Epidermal melanocyte (primary cell): Measurements from ENCODE around the gene ZNF669.

Experiments
- DNase-seq: peaks from one replicate; pipeline ENCODE4 v3.0.0; 2011; ENCODE audit warnings: low spot score; ENCODE audit not compliant: insufficient read length

ZNF669 gene

GRCh38 chr1:247077213-247077612 lies 26.9 kb downstream of the ZNF669 start:
- DNase-seq, result no peak

- no peak for DNase-seq
Observed at GRCh38 chr1:247070645-247071044, 33.5 kb downstream of the ZNF669 start.

- DNase-seq, result no peak
Observed at GRCh38 chr1:247064304-247064703, 39.9 kb downstream of the ZNF669 start.

DNA sequence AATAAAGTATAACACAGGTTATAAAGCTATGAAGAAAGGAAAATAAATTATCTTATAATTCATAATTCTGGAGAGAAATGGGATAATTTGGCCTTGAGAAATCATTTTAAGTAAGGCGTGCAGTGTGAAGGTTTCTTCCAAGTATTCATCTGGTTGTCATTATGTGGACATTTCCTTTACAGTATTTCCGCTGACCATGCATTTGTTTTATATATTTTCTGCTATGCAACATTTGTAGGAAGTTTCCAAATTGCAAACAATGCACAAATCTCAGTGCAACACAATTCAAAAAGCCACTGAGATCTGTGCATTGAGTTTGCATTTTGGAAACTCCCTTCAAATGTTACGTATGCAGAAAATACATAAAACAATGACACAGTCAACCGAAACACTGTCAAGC lies 43.4 kb downstream of the ZNF669 start:
- no peak for DNase-seq

DNA sequence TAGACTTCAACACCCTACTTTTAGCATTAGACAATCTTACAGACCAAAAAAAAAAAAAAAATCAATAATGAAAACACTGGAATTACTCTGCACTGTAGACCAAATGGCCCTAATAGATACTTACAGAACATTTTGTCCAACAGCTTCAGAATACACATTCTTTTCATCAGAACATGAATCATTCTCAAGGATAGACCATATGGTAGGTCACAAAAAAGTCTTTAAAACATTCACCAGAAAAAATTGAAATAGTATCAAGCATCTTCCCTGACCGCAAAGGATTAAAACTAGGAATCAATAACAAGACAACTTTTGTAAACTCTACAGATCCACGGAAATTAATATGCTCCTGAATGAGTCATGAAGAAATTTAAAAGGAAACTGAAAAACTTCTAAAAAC lies 48.1 kb downstream of the ZNF669 start:
- no peak for DNase-seq

- DNase-seq, result no peak
Observed at GRCh38 chr1:247054992-247055415, 49.2 kb downstream of the ZNF669 start.
